Mucosa of rectum (tissue), 2 donors: ENCODE results near the gene KCNN2.

ENCODE experiments used
- H3K27ac ChIP-seq, 2 donors: one replicate each; pipeline ENCODE4 v1.7.0; 2013; ENCODE audit warnings: inconsistent platforms in 2 of 2, low read depth in 2 of 2, low read length in 2 of 2
- H3K27me3 ChIP-seq, 2 donors: one replicate each; pipeline ENCODE4 v1.7.0; 2013; ENCODE audit warnings: low read length in 2 of 2; ENCODE audit not compliant: control insufficient read depth in 2 of 2, insufficient read depth in 2 of 2
- H3K36me3 ChIP-seq, 2 donors: one replicate each; pipeline ENCODE4 v1.7.0; 2013; ENCODE audit warnings: low read length in 2 of 2; ENCODE audit not compliant: control insufficient read depth in 2 of 2, insufficient read depth in 2 of 2
- H3K4me1 ChIP-seq, 2 donors: one replicate each; pipeline ENCODE4 v1.7.0; 2013; ENCODE audit warnings: low read length in 2 of 2, mild to moderate bottlenecking in 1 of 2; ENCODE audit not compliant: control insufficient read depth in 2 of 2, insufficient read depth in 2 of 2
- H3K4me3 ChIP-seq, 2 donors: one replicate each; pipeline ENCODE4 v1.7.0; 2013; ENCODE audit warnings: low read length in 2 of 2
- H3K9ac ChIP-seq, 2 donors: one replicate each; pipeline ENCODE4 v1.7.0; 2013; ENCODE audit warnings: low read length in 2 of 2, low read depth in 1 of 2, mild to moderate bottlenecking in 1 of 2
- H3K9me3 ChIP-seq, 2 donors: one replicate each; pipeline ENCODE4 v1.7.0; 2013; ENCODE audit warnings: low read length in 2 of 2; ENCODE audit not compliant: control insufficient read depth in 2 of 2
- donor health status: healthy.
- donor health status: Normal muscosa, but diverticular disease.

KCNN2 gene

GRCh38 chr5:114362197-114362976 lies 517 bp downstream of the KCNN2 start:
- H3K9ac ChIP-seq, result no peak overlapping the region
- H3K4me1 ChIP-seq, result peaks cover 5 to 13% of the 10 kb centered on the region in 2 donors
- no peaks in the 10 kb centered on the region for H3K9me3 ChIP-seq
- peaks cover 18 to 30% of the 10 kb centered on the region in 2 donors for H3K27me3 ChIP-seq
- H3K4me3 ChIP-seq, result peak overlapping the region; percentile 59 to 66
- no peaks in the 10 kb centered on the region for H3K36me3 ChIP-seq
- no peak overlapping the region for H3K27ac ChIP-seq

GRCh38 chr5:114362977-114363761 lies 1.3 kb downstream of the KCNN2 start:
- peaks cover 18 to 30% of the 10 kb centered on the region in 2 donors for H3K27me3 ChIP-seq

GRCh38 chr5:114363837-114364236 lies 2.0 kb downstream of the KCNN2 start:
- Histone ChIP-seq H3K4me3 (peak overlapping the region; percentile 50 to 66), H3K9ac (no peak overlapping the region)

More at GRCh38 chr5:114362977-114363761, 1.3 kb downstream of the KCNN2 start:
- H3K36me3 ChIP-seq, result no peaks in the 10 kb centered on the region
- H3K27ac ChIP-seq, result no peak overlapping the region
- no peaks in the 10 kb centered on the region for H3K9me3 ChIP-seq
- H3K4me3 ChIP-seq, result peak overlapping the region; percentile 50 to 66
- H3K4me1 ChIP-seq, result peaks cover 5 to 13% of the 10 kb centered on the region in 2 donors
- H3K9ac ChIP-seq, result no peak overlapping the region

GRCh38 chr5:114367029-114367428 lies 5.2 kb downstream of the KCNN2 start:
- Histone ChIP-seq H3K9ac (no peak overlapping the region), H3K36me3 (no peaks in the 10 kb centered on the region), H3K9me3 (no peaks in the 10 kb centered on the region), H3K4me1 (peaks cover 3 to 9% of the 10 kb centered on the region in 2 donors), H3K4me3 (no peak overlapping the region), H3K27me3 (peaks cover 8 to 10% of the 10 kb centered on the region in 2 donors), H3K27ac (no peak overlapping the region)

More at GRCh38 chr5:114363837-114364236, 2.0 kb downstream of the KCNN2 start:
- Histone ChIP-seq H3K4me1 (peaks cover 5 to 13% of the 10 kb centered on the region in 2 donors), H3K27ac (no peak overlapping the region), H3K9me3 (no peaks in the 10 kb centered on the region), H3K36me3 (no peaks in the 10 kb centered on the region), H3K27me3 (peaks cover 18 to 30% of the 10 kb centered on the region in 2 donors)

GRCh38 chr5:114369680-114370417 lies 8.0 kb downstream of the KCNN2 start:
- Histone ChIP-seq H3K9me3 (no peaks in the 10 kb centered on the region), H3K27me3 (no peaks in the 10 kb centered on the region), H3K4me1 (no peaks in the 10 kb centered on the region), H3K4me3 (no peak overlapping the region), H3K36me3 (no peaks in the 10 kb centered on the region), H3K9ac (no peak overlapping the region), H3K27ac (no peak overlapping the region)

- Histone ChIP-seq H3K9me3 (no peaks in the 10 kb centered on the region), H3K27me3 (no peaks in the 10 kb centered on the region), H3K27ac (no peak overlapping the region), H3K9ac (no peak overlapping the region), H3K4me1 (peaks cover 0 to 10% of the 10 kb centered on the region in 2 donors), H3K36me3 (no peaks in the 10 kb centered on the region), H3K4me3 (no peak overlapping the region)
Measured at GRCh38 chr5:114377050-114377844, 15.4 kb downstream of the KCNN2 start.

GRCh38 chr5:114377946-114378345 lies 16.1 kb downstream of the KCNN2 start:
- no peaks in the 10 kb centered on the region for H3K9me3 ChIP-seq
- no peak overlapping the region for H3K4me3 ChIP-seq
- no peak overlapping the region for H3K27ac ChIP-seq
- no peak overlapping the region for H3K9ac ChIP-seq
- peaks cover 0 to 10% of the 10 kb centered on the region in 2 donors for H3K4me1 ChIP-seq
- no peaks in the 10 kb centered on the region for H3K27me3 ChIP-seq
- no peaks in the 10 kb centered on the region for H3K36me3 ChIP-seq

GRCh38 chr5:114380721-114381120 lies 18.9 kb downstream of the KCNN2 start:
- no peak overlapping the region for H3K4me3 ChIP-seq
- no peaks in the 10 kb centered on the region for H3K27me3 ChIP-seq
- peaks cover 0 to 10% of the 10 kb centered on the region in 2 donors for H3K4me1 ChIP-seq
- no peak overlapping the region for H3K9ac ChIP-seq
- no peak overlapping the region for H3K27ac ChIP-seq
- no peaks in the 10 kb centered on the region for H3K36me3 ChIP-seq
- H3K9me3 ChIP-seq, result no peaks in the 10 kb centered on the region

- no peak overlapping the region for H3K27ac ChIP-seq
- H3K27me3 ChIP-seq, result no peaks in the 10 kb centered on the region
- no peaks in the 10 kb centered on the region for H3K4me1 ChIP-seq
- H3K4me3 ChIP-seq, result no peak overlapping the region
- no peaks in the 10 kb centered on the region for H3K9me3 ChIP-seq
- H3K36me3 ChIP-seq, result no peaks in the 10 kb centered on the region
- H3K9ac ChIP-seq, result no peak overlapping the region
Measured at GRCh38 chr5:114387433-114387832, 25.6 kb downstream of the KCNN2 start.
